ENCODE data around the gene SCYL1.

GRCh38 chr11:65504674-65505465 is 20.0 kb upstream of the SCYL1 start:
- TF ChIP-seq EZH2 (IDR thresholded peaks at IDR 0.05; ENCODE audit: borderline replicate concordance) (no peak), CTCF (IDR thresholded peaks at IDR 0.05; ENCODE audit: poor library complexity) (no peak), EZH2phosphoT487 (IDR thresholded peaks at IDR 0.05; ENCODE audit: low read depth, severe bottlenecking, unreplicated experiment) (peak; percentile 33)

All from hepatocyte (in vitro differentiated cells).